RWPE2 (cell line): ENCODE measurements around the gene OXNAD1.
A peak's percentile ranks its signal among the peaks of the same experiment; 100 is the strongest.

ENCODE experiments used
- ATAC-seq: fragments of 200-7000 bp; cut with Tn5 transposase; 3 replicates; pipeline ENCODE4 v1.9.1; 2021; ENCODE audit warnings: low read depth
- DNase-seq: peaks from one replicate; pipeline ENCODE4 v3.0.0-alpha.2; 2020; ENCODE audit warnings: low spot score
- H3K27ac ChIP-seq: fragments of 450-650 bp; 2 replicates; pipeline ENCODE4 v1.5.1; 2017; ENCODE audit warnings: mild to moderate bottlenecking; ENCODE audit not compliant: poor library complexity, severe bottlenecking
- H3K27me3 ChIP-seq: fragments of 250-450 bp; sonication (Bioruptor Pico); 2 replicates; pipeline ENCODE4 v1.5.1; 2021; ENCODE audit warnings: mild to moderate bottlenecking, moderate library complexity; ENCODE audit not compliant: insufficient read depth, poor library complexity, severe bottlenecking
- H3K36me3 ChIP-seq: fragments of 250-450 bp; sonication (Bioruptor Pico); 2 replicates; pipeline ENCODE4 v1.5.1; 2020; ENCODE audit warnings: low read depth, mild to moderate bottlenecking, moderate library complexity
- H3K4me1 ChIP-seq: fragments of 250-450 bp; sonication (Bioruptor Pico); 2 replicates; pipeline ENCODE4 v1.5.1; 2021; ENCODE audit warnings: mild to moderate bottlenecking, moderate library complexity; ENCODE audit not compliant: insufficient read depth, poor library complexity, severe bottlenecking
- H3K4me3 ChIP-seq: fragments of 250-450 bp; sonication (Bioruptor Pico); 2 replicates; pipeline ENCODE4 v1.5.1; 2021; ENCODE audit warnings: mild to moderate bottlenecking, moderate library complexity; ENCODE audit not compliant: severe bottlenecking
- H3K9me3 ChIP-seq: fragments of 250-450 bp; sonication (Bioruptor Pico); 2 replicates; pipeline ENCODE4 v1.5.1; 2021; ENCODE audit warnings: mild to moderate bottlenecking, moderate library complexity; ENCODE audit not compliant: severe bottlenecking
- CTCF ChIP-seq: fragments of 450-650 bp; IDR thresholded peaks from one replicate; pipeline ENCODE4 v1.5.1; 2017; ENCODE audit warnings: mild to moderate bottlenecking, moderate library complexity; ENCODE audit not compliant: poor library complexity, severe bottlenecking

The OXNAD1 gene

GRCh38 chr3:16258866-16259265 is 6.1 kb upstream of the OXNAD1 start:
- no peaks in the 10 kb centered on the region for H3K4me1 ChIP-seq
- no peaks in the 10 kb centered on the region for H3K9me3 ChIP-seq
- H3K27ac ChIP-seq = no peak overlapping the region
- TF ChIP-seq CTCF = no peak
- no peaks in the 10 kb centered on the region for H3K27me3 ChIP-seq
- DNase-seq (no peak), ATAC-seq (no peak)
- H3K4me3 ChIP-seq = no peak overlapping the region
- peaks cover 48% of the 10 kb centered on the region for H3K36me3 ChIP-seq

GRCh38 chr3:16260046-16260445 is 5.0 kb upstream of the OXNAD1 start:
- no peaks in the 10 kb centered on the region for H3K9me3 ChIP-seq
- peaks cover 48% of the 10 kb centered on the region for H3K36me3 ChIP-seq
- no peaks in the 10 kb centered on the region for H3K27me3 ChIP-seq
- H3K27ac ChIP-seq = no peak overlapping the region
- DNase-seq = no peak
- no peak overlapping the region for H3K4me3 ChIP-seq
- no peaks in the 10 kb centered on the region for H3K4me1 ChIP-seq
- TF ChIP-seq CTCF = no peak
- ATAC-seq = no peak

GRCh38 chr3:16262174-16262573 is 2.8 kb upstream of the OXNAD1 start:
- Histone ChIP-seq H3K36me3 (peaks cover 48% of the 10 kb centered on the region), H3K27me3 (no peaks in the 10 kb centered on the region), H3K4me1 (peaks cover 6% of the 10 kb centered on the region), H3K9me3 (no peaks in the 10 kb centered on the region), H3K4me3 (no peak overlapping the region), H3K27ac (no peak overlapping the region)
- no peak for TF ChIP-seq CTCF
- DNase-seq (no peak), ATAC-seq (no peak)

- no peak for DNase-seq
- Histone ChIP-seq H3K4me1 (peaks cover 10% of the 10 kb centered on the region), H3K9me3 (no peaks in the 10 kb centered on the region), H3K4me3 (peak overlapping the region; percentile 63), H3K27me3 (no peaks in the 10 kb centered on the region), H3K27ac (peak overlapping the region; percentile 18), H3K36me3 (peaks cover 44% of the 10 kb centered on the region)
- no peak for ATAC-seq
- TF ChIP-seq CTCF = no peak
These were observed 771 bp upstream of the OXNAD1 start for GRCh38 chr3:16264174-16264707.

- Histone ChIP-seq H3K27ac (peak overlapping the region; percentile 30), H3K4me1 (peaks cover 10% of the 10 kb centered on the region), H3K4me3 (peak overlapping the region; percentile 63), H3K9me3 (no peaks in the 10 kb centered on the region), H3K36me3 (peaks cover 44% of the 10 kb centered on the region), H3K27me3 (no peaks in the 10 kb centered on the region)
- no peak for TF ChIP-seq CTCF
- DNase-seq = no peak
- no peak for ATAC-seq
These were observed 409 bp downstream of the OXNAD1 start for GRCh38 chr3:16265455-16265786.
